PC-3 (cell line): ENCODE results near the gene CCDC102A. TPM values are rescaled to one million over a fixed set of nuclear protein-coding genes. Genes with fewer than 3 reads are reported as not detected.

Experiments used
- ATAC-seq: fragments of 200-7000 bp; cut with Tn5 transposase; 2 replicates; pipeline ENCODE4 v1.9.1; 2020; ENCODE audit warnings: mild to moderate bottlenecking, moderate library complexity
- BruUV-seq: library from RNA; stranded (reverse); fragments of 400-500 nt; replicated peaks from 2 replicates; lab custom pipeline; 2021; lab: Mats Ljungman, UMichigan
- CTCF ChIA-PET: fragments of 300-600 bp; sonication (Branson Sonifier 250); formaldehyde crosslinking; loops from one replicate; lab custom pipeline; 2022; ENCODE audit warnings: antibody characterized with exemption; lab: Charles Lee
- POLR2A ChIA-PET: fragments of 300-600 bp; sonication (Branson Sonifier 250); formaldehyde crosslinking; loops from one replicate; lab custom pipeline; 2022; ENCODE audit warnings: antibody characterized with exemption; ENCODE audit not compliant: unreplicated experiment; lab: Charles Lee
- DNase-seq: peaks from one replicate; pipeline ENCODE4 v3.0.0-alpha.2; 2015
- H2AFZ ChIP-seq: fragments of 300-600 bp; sonication (generic); 2 replicates; pipeline ENCODE4 v1.6.0; 2016; ENCODE audit warnings: antibody characterized with exemption, low read length
- H3F3A ChIP-seq: fragments of 300-600 bp; sonication (generic); one replicate; pipeline ENCODE4 v1.6.0; 2017; ENCODE audit warnings: antibody characterized with exemption, low read length, control low read depth, mild to moderate bottlenecking; ENCODE audit not compliant: unreplicated experiment
- H3K27ac ChIP-seq: fragments of 300-600 bp; sonication (generic); 2 replicates; pipeline ENCODE4 v1.5.1; 2016; ENCODE audit warnings: mild to moderate bottlenecking, low read length
- H3K27me3 ChIP-seq: fragments of 300-600 bp; sonication (generic); 2 replicates; pipeline ENCODE4 v1.6.1; 2016; ENCODE audit warnings: low read length, mixed read lengths
- H3K36me3 ChIP-seq: fragments of 300-600 bp; sonication (generic); 2 replicates; pipeline ENCODE4 v1.6.1; 2016; ENCODE audit warnings: low read depth, mixed run types, low read length, mixed read lengths
- H3K4me1 ChIP-seq: fragments of 300-600 bp; sonication (generic); 2 replicates; pipeline ENCODE4 v1.5.1; 2016; ENCODE audit warnings: low read length; ENCODE audit not compliant: insufficient read depth
- H3K4me2 ChIP-seq: fragments of 300-600 bp; sonication (generic); 2 replicates; pipeline ENCODE4 v1.6.0; 2016; ENCODE audit warnings: low read length
- H3K4me3 ChIP-seq: fragments of 300-600 bp; sonication (generic); 2 replicates; pipeline ENCODE4 v1.5.1; 2016; ENCODE audit warnings: mild to moderate bottlenecking, low read length, mixed read lengths
- H3K79me2 ChIP-seq: fragments of 300-600 bp; sonication (generic); 2 replicates; pipeline ENCODE4 v1.6.1; 2017; ENCODE audit warnings: low read length, mixed read lengths
- H3K9ac ChIP-seq: fragments of 300-600 bp; sonication (generic); 2 replicates; pipeline ENCODE4 v1.6.0; 2016; ENCODE audit warnings: mild to moderate bottlenecking, low read length
- H3K9me2 ChIP-seq: fragments of 300-600 bp; sonication (generic); replicated peaks from 2 replicates; pipeline ENCODE4 v1.6.1; 2016; ENCODE audit warnings: mixed run types, low read length, mixed read lengths
- H3K9me3 ChIP-seq: fragments of 300-600 bp; sonication (generic); 2 replicates; pipeline ENCODE4 v1.6.1; 2016; ENCODE audit warnings: low read length, mixed read lengths
- H4K20me1 ChIP-seq: fragments of 300-600 bp; sonication (generic); 2 replicates; pipeline ENCODE4 v1.6.1; 2016; ENCODE audit warnings: low read length, mixed read lengths
- CTCF ChIP-seq: fragments of 300-600 bp; sonication (generic); conservative IDR thresholded peaks from 2 replicates; pipeline ENCODE4 v1.5.1; 2017; ENCODE audit warnings: antibody characterized with exemption, low read depth, mild to moderate bottlenecking, low read length
- EZH2 ChIP-seq: fragments of 300-600 bp; sonication (generic); IDR thresholded peaks from one replicate; pipeline ENCODE4 v1.6.1; 2017; ENCODE audit warnings: antibody characterized with exemption, mild to moderate bottlenecking, low read length; ENCODE audit not compliant: unreplicated experiment
- EZH2phosphoT487 ChIP-seq: fragments of 300-600 bp; sonication (generic); IDR thresholded peaks from 2 replicates; pipeline ENCODE4 v1.6.1; 2018; ENCODE audit warnings: mild to moderate bottlenecking, antibody characterized with exemption, low read length, borderline replicate concordance
- intact Hi-C: fragments of 100-400 bp; cut with micrococcal nuclease; formaldehyde crosslinking; loops from 2 replicates; pipeline ENCODE4 v1.9.0; 2023
- total RNA-seq: library from RNA; depleted of rRNA; stranded (reverse); fragments of >200 nt; gene quantifications from 2 replicates; pipeline ENCODE4 v1.2.3, GENCODE V29; 2014

Gene CCDC102A
- total RNA-seq, 1 experiment from 2014 or later: 12.7 TPM

- POLR2A ChIA-PET: no interaction called here
- Histone ChIP-seq H4K20me1 (no peaks in the 10 kb centered on the region), H3K4me1 (no peaks in the 10 kb centered on the region; the same call in 1 of the 2 replicates), H3K79me2 (no peaks in the 10 kb centered on the region), H2AFZ (peak overlapping the region; percentile 95; the same call in 1 of the 2 replicates), H3K27me3 (no peaks in the 10 kb centered on the region), H3K4me3 (no peak overlapping the region; the same call in 1 of the 2 replicates), H3K27ac (no peak overlapping the region), H3K36me3 (no peaks in the 10 kb centered on the region), H3F3A (no peaks in the 10 kb centered on the region), H3K9ac (no peak overlapping the region), H3K9me2 (no peaks in the 10 kb centered on the region), H3K9me3 (no peaks in the 10 kb centered on the region), H3K4me2 (peak overlapping the region; percentile 80)
- intact Hi-C loops: no loop called here
- BruUV-seq: no TSS peak
- TF ChIP-seq CTCF: no peak
- TF ChIP-seq EZH2phosphoT487: no peak
- no peak for TF ChIP-seq EZH2
- ATAC-seq: no peak
- no peak for DNase-seq
- CTCF ChIA-PET: no interaction called here
Measured at GRCh38 chr16:57537194-57537505, 779 bp upstream of the CCDC102A start.

- H2AFZ ChIP-seq: peak overlapping the region; percentile 95
- CTCF ChIA-PET: no interaction called here
- no TSS peak for BruUV-seq
- H3K4me1 ChIP-seq: no peaks in the 10 kb centered on the region; the same call in 1 of the 2 replicates
- H4K20me1 ChIP-seq: no peaks in the 10 kb centered on the region
- ATAC-seq: peak; percentile 99
- intact Hi-C loops: no loop called here
- H3K9me2 ChIP-seq: no peaks in the 10 kb centered on the region
- H3F3A ChIP-seq: no peaks in the 10 kb centered on the region
- peak overlapping the region; percentile 85 for H3K4me3 ChIP-seq
- no peaks in the 10 kb centered on the region for H3K36me3 ChIP-seq
- H3K9ac ChIP-seq: peak overlapping the region; percentile 78
- no peaks in the 10 kb centered on the region for H3K9me3 ChIP-seq
- no peak for TF ChIP-seq EZH2phosphoT487
- no peak for TF ChIP-seq EZH2
- TF ChIP-seq CTCF: no peak
- no peaks in the 10 kb centered on the region for H3K27me3 ChIP-seq
- DNase-seq: peak; percentile 81
- POLR2A ChIA-PET: no interaction called here
- H3K79me2 ChIP-seq: no peaks in the 10 kb centered on the region
- H3K27ac ChIP-seq: no peak overlapping the region
- H3K4me2 ChIP-seq: peak overlapping the region; percentile 87
Measured at GRCh38 chr16:57535680-57536305, 578 bp downstream of the CCDC102A start.

GRCh38 chr16:57534881-57535658, 1.3 kb downstream of the CCDC102A start:
- Histone ChIP-seq H3F3A (no peaks in the 10 kb centered on the region), H3K27ac (no peak overlapping the region), H3K4me2 (peak overlapping the region; percentile 87), H3K4me1 (peaks cover 6% of the 10 kb centered on the region), H4K20me1 (no peaks in the 10 kb centered on the region), H3K4me3 (peak overlapping the region; percentile 85), H3K9ac (peak overlapping the region; percentile 65), H3K9me3 (no peaks in the 10 kb centered on the region), H3K9me2 (no peaks in the 10 kb centered on the region), H3K27me3 (no peaks in the 10 kb centered on the region), H3K36me3 (no peaks in the 10 kb centered on the region), H3K79me2 (no peaks in the 10 kb centered on the region), H2AFZ (no peak overlapping the region)
- TF ChIP-seq CTCF (no peak), EZH2 (no peak), EZH2phosphoT487 (no peak)
- CTCF ChIA-PET: no interaction called here
- DNase-seq (no peak), ATAC-seq (no peak)
- intact Hi-C loops: no loop called here
- BruUV-seq: TSS peak; percentile 57
- POLR2A ChIA-PET: no interaction called here
